GM21515 (cell line): ENCODE measurements around the gene EIF3B.
"Not testable (repeated sequence)": the region's sequence is repeated elsewhere in the genome, so short reads cannot be mapped to it uniquely, and the experiment has no call there.

Experiments
- ATAC-seq: cut with Tn5 transposase; IDR thresholded peaks from one replicate; pipeline ENCODE4 v1.9.1; 2021; ENCODE audit not compliant: unreplicated experiment

The EIF3B gene

DNA sequence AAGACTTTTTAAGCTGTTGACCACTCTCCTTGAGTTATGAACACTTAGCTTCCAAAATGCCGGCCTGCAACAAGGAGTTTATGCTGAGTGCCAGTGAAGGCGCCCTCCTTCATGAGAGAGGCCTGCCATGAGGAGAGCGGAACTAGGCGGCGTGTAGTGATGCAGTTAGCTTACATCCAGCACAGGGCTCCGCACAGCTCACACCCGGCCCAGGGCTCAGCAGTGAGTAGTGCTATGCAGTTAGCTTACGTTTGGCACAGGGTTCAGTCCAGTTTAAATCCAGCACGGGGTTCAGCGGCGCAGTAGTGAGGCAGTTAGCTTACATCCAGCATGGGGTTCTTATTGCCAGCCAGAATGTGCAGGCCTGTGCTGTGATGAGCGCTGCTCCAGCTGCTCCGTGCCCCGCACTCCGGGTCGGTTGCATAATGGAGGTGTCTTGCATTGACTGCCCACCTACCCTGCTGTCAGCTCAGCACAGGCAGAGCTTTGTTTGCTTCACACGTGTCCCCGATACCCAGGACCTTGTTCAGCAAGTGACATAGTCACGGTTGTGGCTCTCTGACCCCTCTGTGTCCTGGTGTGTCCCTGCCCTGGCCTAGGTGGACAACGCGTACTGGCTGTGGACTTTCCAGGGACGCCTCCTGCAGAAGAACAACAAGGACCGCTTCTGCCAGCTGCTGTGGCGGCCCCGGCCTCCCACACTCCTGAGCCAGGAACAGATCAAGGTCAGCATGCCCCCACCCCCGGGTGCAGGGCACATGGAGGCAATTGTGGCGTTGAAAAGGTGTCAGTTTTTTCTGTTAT is 21.9 kb downstream of the EIF3B start:
- ATAC-seq = no peak

- not testable (repeated sequence) for ATAC-seq
Measured at GRCh38 chr7:2377492-2377891, 22.9 kb downstream of the EIF3B start.

- ATAC-seq = not testable (repeated sequence)
Measured at GRCh38 chr7:2378125-2378524, 23.5 kb downstream of the EIF3B start.

GRCh38 chr7:2379161-2379560 is 24.5 kb downstream of the EIF3B start:
- no peak for ATAC-seq

DNA sequence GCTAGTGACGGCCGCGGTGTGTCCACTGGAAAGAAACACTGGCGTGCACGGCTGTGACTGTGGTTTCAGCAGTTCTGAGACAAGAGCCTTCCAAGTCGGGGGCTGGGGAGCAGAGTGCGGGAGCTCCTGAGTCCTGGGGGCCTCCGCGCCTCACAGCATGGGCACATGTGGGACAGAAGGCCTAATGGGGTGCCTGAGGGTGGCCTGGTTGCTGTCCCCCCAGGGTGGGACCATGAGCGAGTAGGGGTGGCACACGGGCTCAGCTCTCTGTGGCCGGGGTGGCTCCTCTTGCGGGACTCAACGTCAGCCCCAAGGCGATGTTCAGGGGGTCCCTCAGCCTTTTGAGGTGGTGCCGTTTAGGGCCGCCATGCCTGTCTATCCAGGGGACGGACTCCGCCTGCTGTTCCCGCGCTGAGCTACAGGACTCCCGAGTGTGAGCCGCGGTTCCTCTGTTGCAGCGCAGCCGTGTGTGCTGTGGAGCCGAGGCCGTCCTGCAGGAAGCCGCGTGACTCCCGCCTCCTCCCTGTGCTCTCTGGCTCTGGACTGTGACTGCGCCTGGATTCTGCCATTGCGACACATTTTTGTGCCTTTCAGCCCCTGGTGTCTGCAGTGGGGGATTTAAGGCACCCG is 25.3 kb downstream of the EIF3B start:
- ATAC-seq = no peak

- ATAC-seq = no peak
Measured at GRCh38 chr7:2380461-2380860, 25.8 kb downstream of the EIF3B start.

- ATAC-seq = no peak
Measured at GRCh38 chr7:2381227-2381626, 26.6 kb downstream of the EIF3B start.

GRCh38 chr7:2381881-2382509 is 27.4 kb downstream of the EIF3B start:
- no peak for ATAC-seq

DNA sequence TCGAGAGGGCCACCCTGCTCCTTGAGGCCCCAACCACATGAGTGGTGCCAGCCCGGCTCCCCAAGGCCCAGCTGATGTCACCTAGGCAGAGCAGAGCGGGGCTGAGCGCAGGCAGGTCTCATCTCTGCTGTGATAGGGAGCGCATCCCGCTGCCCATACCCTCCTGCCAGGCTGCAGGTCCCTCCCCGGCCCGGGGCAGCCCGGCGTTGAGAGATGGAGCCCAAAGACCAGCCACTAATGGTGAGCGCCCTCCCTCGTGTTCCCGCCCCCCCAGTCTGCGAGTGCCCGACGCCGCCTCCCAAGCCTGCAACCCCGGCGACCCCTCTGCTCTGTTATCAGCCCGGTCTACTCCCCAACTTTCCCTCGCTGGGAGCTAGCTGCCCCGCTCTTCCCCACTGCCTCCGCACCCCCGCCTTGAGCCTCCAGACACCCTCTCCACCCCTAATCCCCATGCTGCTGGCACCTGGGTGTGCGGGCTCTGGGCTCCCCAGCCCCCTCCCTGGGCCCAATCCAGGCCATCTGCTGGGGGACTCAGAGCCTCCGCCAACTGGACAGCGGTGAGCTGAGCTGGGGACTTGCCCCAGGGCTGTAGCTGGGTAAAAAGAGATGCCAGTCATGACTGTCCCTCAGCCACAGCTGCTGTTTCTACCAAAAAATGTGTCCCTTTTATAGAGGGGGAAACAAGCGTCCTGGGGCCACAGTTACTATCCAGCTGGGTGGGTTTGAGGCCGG is 29.1 kb downstream of the EIF3B start:
- ATAC-seq = no peak

DNA sequence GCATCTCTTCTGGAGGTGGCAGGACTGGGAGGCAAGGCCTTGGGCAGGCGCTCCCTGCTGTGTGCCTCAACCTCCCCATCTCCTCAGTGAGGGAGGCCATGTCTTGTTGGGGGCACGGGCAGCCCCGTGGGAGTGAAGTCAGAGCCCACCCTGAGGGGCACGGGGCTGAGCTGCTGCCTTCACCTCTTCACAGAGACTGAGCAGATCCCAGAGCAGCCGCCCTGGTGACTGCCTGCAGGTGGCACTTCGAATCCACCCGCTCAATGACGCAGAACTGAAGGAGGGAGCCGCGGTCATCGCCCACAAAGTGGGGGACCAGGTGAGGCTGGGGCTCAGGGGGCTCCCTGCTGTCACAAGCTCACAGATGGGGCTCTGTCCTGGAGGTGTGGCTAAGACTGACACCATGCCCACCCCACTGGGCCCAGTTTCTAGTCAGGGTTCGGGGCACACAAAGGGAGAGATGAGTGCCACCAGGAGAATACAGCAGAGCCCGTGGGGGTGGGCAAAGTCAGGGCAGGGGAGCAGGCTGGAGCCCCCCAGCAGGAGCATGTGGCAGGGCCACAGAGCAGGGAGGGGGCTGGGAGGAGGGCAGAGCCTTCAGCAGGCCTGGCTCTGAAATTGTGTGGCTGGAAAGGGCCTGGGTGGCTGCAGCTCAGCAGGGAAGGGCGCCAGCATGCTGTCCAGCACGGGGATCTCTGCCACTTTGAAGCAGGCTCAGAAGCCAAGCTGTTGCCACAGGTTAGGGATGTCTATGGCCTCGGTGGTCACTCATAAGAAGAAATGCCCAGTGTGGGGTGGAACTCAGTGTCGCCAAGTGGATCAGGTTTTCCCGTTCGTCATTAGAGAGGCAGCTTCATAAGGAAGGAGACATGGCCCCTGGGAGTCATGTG is 30.0 kb downstream of the EIF3B start:
- no peak for ATAC-seq

DNA sequence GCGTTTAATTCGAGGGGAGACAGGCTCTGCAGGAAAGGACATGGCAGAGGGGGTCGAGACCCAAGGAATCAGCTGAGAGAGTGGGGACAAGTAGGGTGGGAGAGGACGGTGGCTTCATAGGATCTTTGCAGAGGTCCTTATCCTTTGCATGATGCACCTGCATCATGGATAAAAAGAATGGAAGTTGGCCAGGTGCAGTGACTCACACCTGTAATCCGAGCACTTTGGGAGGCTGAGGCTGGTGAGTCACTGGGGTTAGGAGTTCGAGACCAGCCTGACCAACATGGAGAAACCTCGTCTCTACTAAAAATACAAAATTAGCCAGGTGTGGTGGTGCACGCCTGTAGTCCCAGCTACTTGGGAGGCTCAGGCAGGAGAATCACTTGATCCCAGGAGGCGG is 31.5 kb downstream of the EIF3B start:
- not testable (repeated sequence) for ATAC-seq

DNA sequence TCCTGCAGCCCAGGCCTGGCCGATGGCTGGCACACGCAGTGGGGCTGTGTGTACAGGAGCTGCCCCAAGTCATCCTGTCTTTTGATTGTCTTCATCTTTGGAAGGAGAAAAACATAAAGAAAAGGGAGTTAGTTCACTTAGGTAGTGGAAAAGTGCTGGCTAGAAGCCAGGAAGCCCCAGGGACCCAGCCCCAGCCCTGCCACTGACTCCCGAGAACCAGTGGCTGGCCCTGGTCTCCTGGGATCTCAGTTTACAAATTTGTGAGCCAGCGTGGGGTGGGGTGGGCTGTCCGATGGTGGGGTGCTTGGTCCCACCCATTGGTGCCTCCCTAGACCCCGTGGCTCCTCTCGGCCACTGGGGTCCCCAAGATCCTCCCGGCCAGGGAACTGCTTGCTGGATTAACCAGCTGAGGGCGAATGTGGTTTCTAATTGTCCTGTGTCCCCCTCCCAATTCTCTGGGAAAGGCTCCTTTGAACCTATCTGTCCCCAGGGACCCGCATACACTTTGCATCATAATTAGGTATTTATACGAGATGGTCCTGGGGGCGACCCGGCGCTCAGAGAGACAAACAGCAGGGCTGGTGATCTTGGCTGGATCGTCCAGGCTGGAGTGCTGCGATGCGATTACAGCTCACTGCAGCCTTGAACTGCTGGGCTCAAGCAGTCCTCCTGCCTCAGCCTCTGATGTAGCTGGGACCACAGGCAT is 32.5 kb downstream of the EIF3B start:
- no peak for ATAC-seq

GRCh38 chr7:2387897-2388636 is 33.4 kb downstream of the EIF3B start:
- no peak for ATAC-seq

DNA sequence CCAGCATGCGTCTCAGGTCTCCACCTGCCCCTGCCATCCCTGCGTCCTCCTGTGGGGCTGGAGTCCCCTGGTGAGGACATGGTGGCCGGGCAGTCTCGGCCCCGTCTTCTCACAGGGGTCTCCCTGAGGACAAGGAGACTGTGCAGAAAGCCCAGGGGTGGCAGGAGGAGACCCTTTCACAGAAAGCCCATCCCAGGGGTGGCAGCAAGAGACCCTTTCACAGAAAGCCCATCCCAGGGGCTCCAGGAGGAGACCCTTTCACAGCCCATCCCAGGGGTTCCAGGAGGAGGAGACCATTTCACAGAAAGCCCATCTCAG is 34.0 kb downstream of the EIF3B start:
- ATAC-seq = no peak

GRCh38 chr7:2390020-2390816 is 35.6 kb downstream of the EIF3B start:
- not testable (repeated sequence) for ATAC-seq

DNA sequence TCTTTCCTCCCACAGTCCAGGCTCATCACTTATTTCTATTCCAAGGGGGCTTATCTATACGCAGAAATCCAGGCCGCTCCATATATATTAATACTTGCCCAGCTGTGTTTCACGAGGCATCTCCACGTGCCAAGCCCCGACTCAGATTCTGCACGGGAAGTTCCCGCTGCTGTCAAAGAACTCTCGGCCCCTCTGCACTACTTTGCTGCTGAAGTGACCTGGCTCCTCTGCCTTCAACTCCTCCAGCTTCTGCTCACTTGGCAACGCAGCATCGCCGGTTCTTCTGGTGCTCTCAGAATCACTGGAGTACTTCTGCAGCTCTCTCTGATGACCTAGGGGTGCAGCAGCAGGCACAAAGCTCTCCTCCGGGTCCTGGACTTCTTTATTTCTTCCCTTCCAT is 39.1 kb downstream of the EIF3B start:
- ATAC-seq = no peak

- ATAC-seq = no peak
Measured at GRCh38 chr7:2394566-2395082, 40.0 kb downstream of the EIF3B start.

DNA sequence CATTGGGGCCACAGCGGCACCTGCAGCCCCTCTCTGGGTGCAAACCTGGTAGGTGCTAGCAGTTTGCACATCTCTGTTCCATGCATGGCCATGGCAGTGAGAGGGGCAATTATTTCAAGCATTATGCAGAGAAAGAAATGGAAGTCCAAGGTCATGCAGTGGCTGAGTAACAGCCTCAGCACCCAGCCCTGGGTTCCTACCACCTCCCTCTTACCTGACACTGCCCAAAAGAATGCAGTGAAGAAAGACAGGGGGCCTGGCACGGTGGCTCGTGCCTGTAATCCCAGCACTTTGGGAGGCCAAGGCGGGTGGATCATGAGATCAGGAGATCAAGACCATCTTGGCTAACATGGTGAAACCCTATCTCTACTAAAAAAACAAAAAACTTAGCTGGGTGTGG is 43.9 kb downstream of the EIF3B start:
- no peak for ATAC-seq
